H9 (cell line): ENCODE data around the gene FNIP1. TPM values are rescaled to one million over a fixed set of nuclear protein-coding genes. Genes with fewer than 3 reads are reported as not detected.

ENCODE experiments used
- DNase-seq: peaks from one replicate; pipeline ENCODE4 v3.0.0-alpha.2; 2017
- H2AFZ ChIP-seq: one replicate; pipeline ENCODE4 v1.6.1; 2013; ENCODE audit warnings: mild to moderate bottlenecking, low read length, control low read depth, moderate library complexity
- H2AK5ac ChIP-seq: 2 replicates; pipeline ENCODE4 v1.6.1; 2013; ENCODE audit warnings: low read length, control low read depth, mixed read lengths; ENCODE audit not compliant: insufficient read length
- H2BK120ac ChIP-seq: one replicate; pipeline ENCODE4 v1.6.1; 2013; ENCODE audit warnings: low read depth, mild to moderate bottlenecking, low read length, control low read depth, inconsistent platforms; ENCODE audit not compliant: poor library complexity, severe bottlenecking
- H2BK12ac ChIP-seq: 2 replicates; pipeline ENCODE4 v1.6.1; 2013; ENCODE audit warnings: low read length, control low read depth, mixed read lengths, low read depth; ENCODE audit not compliant: insufficient read length
- H2BK15ac ChIP-seq: 2 replicates; pipeline ENCODE4 v1.6.1; 2013; ENCODE audit warnings: low read depth, low read length, control low read depth
- H2BK20ac ChIP-seq: one replicate; pipeline ENCODE4 v1.6.1; 2013; ENCODE audit warnings: low read depth, mild to moderate bottlenecking, low read length, control low read depth, inconsistent platforms; ENCODE audit not compliant: poor library complexity, severe bottlenecking
- H2BK5ac ChIP-seq: 2 replicates; pipeline ENCODE4 v1.6.1; 2013; ENCODE audit warnings: low read length, control low read depth, mixed read lengths; ENCODE audit not compliant: insufficient read length
- H3K14ac ChIP-seq: 2 replicates; pipeline ENCODE4 v1.6.1; 2013; ENCODE audit warnings: low read length, control low read depth; ENCODE audit not compliant: insufficient read depth
- H3K18ac ChIP-seq: 2 replicates; pipeline ENCODE4 v1.6.1; 2013; ENCODE audit warnings: low read depth, mild to moderate bottlenecking, mixed read lengths, low read length, control low read depth; ENCODE audit not compliant: insufficient read length
- H3K23ac ChIP-seq: 2 replicates; pipeline ENCODE4 v1.6.1; 2013; ENCODE audit warnings: low read length, control low read depth, mixed read lengths, low read depth; ENCODE audit not compliant: insufficient read length
- H3K23me2 ChIP-seq: 2 replicates; pipeline ENCODE4 v1.6.1; 2013; ENCODE audit warnings: low read depth, mild to moderate bottlenecking, mixed read lengths, low read length, control low read depth; ENCODE audit not compliant: insufficient read length, poor library complexity, severe bottlenecking
- H3K27ac ChIP-seq: 2 replicates; pipeline ENCODE4 v1.5.1; 2013; ENCODE audit warnings: low read length, control low read depth, mixed read lengths, low read depth; ENCODE audit not compliant: insufficient read length
- H3K27me3 ChIP-seq: 2 replicates; pipeline ENCODE4 v1.6.1; 2013; ENCODE audit warnings: low read length, control low read depth, inconsistent platforms; ENCODE audit not compliant: insufficient read depth
- H3K4ac ChIP-seq: 2 replicates; pipeline ENCODE4 v1.6.1; 2013; ENCODE audit warnings: low read depth, mild to moderate bottlenecking, control low read depth, inconsistent platforms, low read length, moderate library complexity
- H3K4me1 ChIP-seq: 2 replicates; pipeline ENCODE4 v1.6.1; 2013; ENCODE audit warnings: low read length, control low read depth, inconsistent platforms; ENCODE audit not compliant: insufficient read depth
- H3K4me2 ChIP-seq: 2 replicates; pipeline ENCODE4 v1.6.1; 2013; ENCODE audit warnings: low read length, control low read depth, mixed read lengths; ENCODE audit not compliant: insufficient read length, insufficient read depth
- H3K56ac ChIP-seq: 2 replicates; pipeline ENCODE4 v1.6.1; 2013; ENCODE audit warnings: low read depth, mild to moderate bottlenecking, mixed read lengths, low read length, control low read depth; ENCODE audit not compliant: insufficient read length
- H3K79me1 ChIP-seq: 2 replicates; pipeline ENCODE4 v1.6.1; 2013; ENCODE audit warnings: low read depth, mild to moderate bottlenecking, moderate library complexity, low read length, control low read depth, inconsistent platforms; ENCODE audit not compliant: insufficient read depth, poor library complexity, severe bottlenecking
- H3K79me2 ChIP-seq: 2 replicates; pipeline ENCODE4 v1.6.1; 2013; ENCODE audit warnings: low read length, control low read depth, inconsistent platforms; ENCODE audit not compliant: insufficient read depth
- H3K9ac ChIP-seq: 2 replicates; pipeline ENCODE4 v1.6.1; 2013; ENCODE audit warnings: low read length, control low read depth, mixed read lengths; ENCODE audit not compliant: insufficient read length; ENCODE audit errors: extremely low read depth
- H3K9me3 ChIP-seq: one replicate; pipeline ENCODE4 v1.6.1; 2013; ENCODE audit warnings: low read depth, low read length, inconsistent platforms; ENCODE audit not compliant: control insufficient read depth
- H3T11ph ChIP-seq: one replicate; pipeline ENCODE4 v1.6.1; 2013; ENCODE audit warnings: mild to moderate bottlenecking, low read length, control low read depth, inconsistent platforms
- H4K20me1 ChIP-seq: one replicate; pipeline ENCODE4 v1.6.1; 2013; ENCODE audit not compliant: control insufficient read depth, insufficient read length, insufficient read depth
- H4K5ac ChIP-seq: 2 replicates; pipeline ENCODE4 v1.6.1; 2013; ENCODE audit warnings: low read depth, mild to moderate bottlenecking, mixed read lengths, low read length, control low read depth; ENCODE audit not compliant: insufficient read length
- H4K8ac ChIP-seq: replicated peaks from 2 replicates; pipeline ENCODE4 v1.6.1; 2013; ENCODE audit warnings: low read length, control low read depth, mixed read lengths, low read depth; ENCODE audit not compliant: insufficient read length
- H4K91ac ChIP-seq: 2 replicates; pipeline ENCODE4 v1.6.1; 2013; ENCODE audit warnings: low read depth, mild to moderate bottlenecking, moderate library complexity, mixed read lengths, low read length, control low read depth; ENCODE audit not compliant: insufficient read length
- H3K27ac Mint-ChIP-seq, 3 experiments: 2 replicates in 2 of 3; 3 replicates in 1 of 3; pipeline ENCODE4 v1.8.0; 2020 to 2021; ENCODE audit warnings: mixed read lengths in 3 of 3, mild to moderate bottlenecking in 1 of 3, moderate library complexity in 1 of 3
- H3K27me3 Mint-ChIP-seq: 2 replicates; pipeline ENCODE4 v1.8.0; 2021; ENCODE audit warnings: low read depth, mild to moderate bottlenecking, moderate library complexity, mixed read lengths
- H3K36me3 Mint-ChIP-seq, 3 experiments: 2 replicates in 2 of 3; 3 replicates in 1 of 3; pipeline ENCODE4 v1.8.0; 2020 to 2021; ENCODE audit warnings: low read depth in 3 of 3, mixed read lengths in 3 of 3; ENCODE audit not compliant: insufficient read depth in 1 of 3
- H3K4me1 Mint-ChIP-seq, 2 experiments: 2 replicates each; pipeline ENCODE4 v1.8.0; 2020; ENCODE audit warnings: mixed read lengths in 2 of 2
- H3K4me3 Mint-ChIP-seq, 2 experiments: 2 replicates in 1 of 2; 3 replicates in 1 of 2; pipeline ENCODE4 v1.8.0; 2020 to 2021; ENCODE audit warnings: mild to moderate bottlenecking in 2 of 2, mixed read lengths in 2 of 2, moderate library complexity in 1 of 2
- H3K9me3 Mint-ChIP-seq, 2 experiments: 2 replicates in 1 of 2; 3 replicates in 1 of 2; pipeline ENCODE4 v1.8.0; 2020; ENCODE audit warnings: mild to moderate bottlenecking in 2 of 2, mixed read lengths in 2 of 2, moderate library complexity in 1 of 2
- CTCF ChIP-seq: fragments of 200-600 bp; sonication (generic); conservative IDR thresholded peaks from 3 replicates; pipeline ENCODE4 v1.8.0; 2021; ENCODE audit warnings: antibody characterized with exemption, mild to moderate bottlenecking
- WGBS: extraction: QIAGEN DNeasy Blood & Tissue Kit; methylation state at CpG from one replicate; pipeline ENCODE4 v1.1.7; 2013; ENCODE audit warnings: missing lambda C conversion rate, low lambda C conversion rate, mixed read lengths; ENCODE audit not compliant: insufficient read length; ENCODE audit errors: extremely low coverage; 5-methylcytosine and 5-hydroxymethylcytosine counted together
- total RNA-seq: library from RNA; stranded (reverse); gene quantifications from 2 replicates; pipeline ENCODE4 v1.2.1, GENCODE V29; 2021

The FNIP1 gene
- total RNA-seq, 1 experiment from 2014 or later = 13.4 TPM

GRCh38 chr5:131783357-131783756, 13.5 kb downstream of the FNIP1 start:
- Histone ChIP-seq H3K4me2 (no peak overlapping the region), H3K27ac (no peak overlapping the region), H3K23me2 (no peaks in the 10 kb centered on the region), H3K9me3 (no peaks in the 10 kb centered on the region), H2BK12ac (no peak overlapping the region), H3K9ac (no peak overlapping the region), H2BK15ac (no peak overlapping the region), H3K4ac (no peak overlapping the region), H4K20me1 (no peaks in the 10 kb centered on the region), H3K4me1 (no peaks in the 10 kb centered on the region), H3K56ac (no peak overlapping the region), H3K18ac (no peak overlapping the region), H2BK120ac (no peak overlapping the region), H2BK20ac (no peak overlapping the region), H3K79me1 (peaks cover 8% of the 10 kb centered on the region), H3K79me2 (peaks cover 2% of the 10 kb centered on the region; the same call in 1 of the 2 replicates), H2AK5ac (no peak overlapping the region), H3K27me3 (no peaks in the 10 kb centered on the region), H2BK5ac (no peak overlapping the region), H3T11ph (no peak overlapping the region), H4K91ac (no peak overlapping the region), H3K14ac (no peak overlapping the region), H4K8ac (no peak overlapping the region), H2AFZ (no peak overlapping the region), H4K5ac (no peak overlapping the region), H3K23ac (no peak overlapping the region)
- Mint-ChIP-seq H3K36me3 (peaks cover 0 to 7% (median 0%) of the 10 kb centered on the region in 3 experiments; a peak in 1 of 7 replicates), H3K27ac (no peak overlapping the region; a peak in 1 of 7 replicates), H3K9me3 (no peaks in the 10 kb centered on the region), H3K4me1 (peaks cover 9 to 11% of the 10 kb centered on the region in 2 experiments), H3K4me3 (no peak overlapping the region), H3K27me3 (no peaks in the 10 kb centered on the region)
- no peak for TF ChIP-seq CTCF
- no peak for DNase-seq
- no CpG with 5 or more reads among the region's 1 CpG for WGBS
